Measurements from ENCODE around the gene PDE4B. TPM values are rescaled to one million over a fixed set of nuclear protein-coding genes. Genes with fewer than 3 reads are reported as not detected.

PDE4B gene
- total RNA-seq, 1 donor from 2014 or later, result 7.2 TPM

- no peak for DNase-seq
- Mint-ChIP-seq H3K4me3 (ENCODE audit: unreplicated experiment) (no peak overlapping the region), H3K36me3 (ENCODE audit: unreplicated experiment) (no peaks in the 10 kb centered on the region), H3K27me3 (ENCODE audit: unreplicated experiment) (no peaks in the 10 kb centered on the region), H3K4me1 (ENCODE audit: low read depth, unreplicated experiment) (no peaks in the 10 kb centered on the region), H3K27ac (ENCODE audit: unreplicated experiment) (no peak overlapping the region), H3K9me3 (ENCODE audit: unreplicated experiment) (peaks cover 4% of the 10 kb centered on the region)
- TF ChIP-seq CTCF (IDR thresholded peaks at IDR 0.05; ENCODE audit: partially characterized antibody, unreplicated experiment), result no peak
Observed at GRCh38 chr1:66367369-66367768, 574.7 kb downstream of the PDE4B start.

- H3K27me3 Mint-ChIP-seq (ENCODE audit: unreplicated experiment), result no peaks in the 10 kb centered on the region
- H3K4me3 Mint-ChIP-seq (ENCODE audit: unreplicated experiment), result no peak overlapping the region
- DNase-seq, result no peak
- no peak for TF ChIP-seq CTCF (IDR thresholded peaks at IDR 0.05; ENCODE audit: partially characterized antibody, unreplicated experiment)
- no peak overlapping the region for H3K27ac Mint-ChIP-seq (ENCODE audit: unreplicated experiment)
- H3K36me3 Mint-ChIP-seq (ENCODE audit: unreplicated experiment), result no peaks in the 10 kb centered on the region
- H3K9me3 Mint-ChIP-seq (ENCODE audit: unreplicated experiment), result peaks cover 4% of the 10 kb centered on the region
- no peaks in the 10 kb centered on the region for H3K4me1 Mint-ChIP-seq (ENCODE audit: low read depth, unreplicated experiment)
Observed at GRCh38 chr1:66368261-66368660, 575.6 kb downstream of the PDE4B start.

- Mint-ChIP-seq H3K27ac (ENCODE audit: unreplicated experiment) (no peak overlapping the region), H3K36me3 (ENCODE audit: unreplicated experiment) (no peaks in the 10 kb centered on the region), H3K4me3 (ENCODE audit: unreplicated experiment) (no peak overlapping the region), H3K9me3 (ENCODE audit: unreplicated experiment) (peaks cover 4% of the 10 kb centered on the region), H3K27me3 (ENCODE audit: unreplicated experiment) (no peaks in the 10 kb centered on the region), H3K4me1 (ENCODE audit: low read depth, unreplicated experiment) (no peaks in the 10 kb centered on the region)
- no peak for TF ChIP-seq CTCF (IDR thresholded peaks at IDR 0.05; ENCODE audit: partially characterized antibody, unreplicated experiment)
- no peak for DNase-seq
Observed at GRCh38 chr1:66370462-66370971, 577.8 kb downstream of the PDE4B start.

GRCh38 chr1:66371233-66372005, 578.7 kb downstream of the PDE4B start:
- H3K27me3 Mint-ChIP-seq (ENCODE audit: unreplicated experiment), result no peaks in the 10 kb centered on the region
- H3K9me3 Mint-ChIP-seq (ENCODE audit: unreplicated experiment), result peaks cover 4% of the 10 kb centered on the region
- no peak for TF ChIP-seq CTCF (IDR thresholded peaks at IDR 0.05; ENCODE audit: partially characterized antibody, unreplicated experiment)
- DNase-seq, result no peak
- no peaks in the 10 kb centered on the region for H3K36me3 Mint-ChIP-seq (ENCODE audit: unreplicated experiment)
- no peaks in the 10 kb centered on the region for H3K4me1 Mint-ChIP-seq (ENCODE audit: low read depth, unreplicated experiment)
- no peak overlapping the region for H3K4me3 Mint-ChIP-seq (ENCODE audit: unreplicated experiment)
- H3K27ac Mint-ChIP-seq (ENCODE audit: unreplicated experiment), result no peak overlapping the region

- Mint-ChIP-seq H3K4me1 (ENCODE audit: low read depth, unreplicated experiment) (no peaks in the 10 kb centered on the region), H3K9me3 (ENCODE audit: unreplicated experiment) (peaks cover 4% of the 10 kb centered on the region), H3K4me3 (ENCODE audit: unreplicated experiment) (no peak overlapping the region), H3K27me3 (ENCODE audit: unreplicated experiment) (no peaks in the 10 kb centered on the region), H3K27ac (ENCODE audit: unreplicated experiment) (no peak overlapping the region), H3K36me3 (ENCODE audit: unreplicated experiment) (no peaks in the 10 kb centered on the region)
- no peak for TF ChIP-seq CTCF (IDR thresholded peaks at IDR 0.05; ENCODE audit: partially characterized antibody, unreplicated experiment)
- no peak for DNase-seq
Observed at GRCh38 chr1:66372522-66373101, 579.9 kb downstream of the PDE4B start.

Data from glutamatergic neuron (in vitro differentiated cells).